Retina (tissue), 1 donor: ENCODE results near the gene KIAA1191.
A peak's percentile ranks its signal among the peaks of the same experiment; 100 is the strongest.

Experiments used
- DNase-seq: peaks from one replicate; pipeline ENCODE4 v3.0.0-alpha.2; 2016

KIAA1191 gene

DNA sequence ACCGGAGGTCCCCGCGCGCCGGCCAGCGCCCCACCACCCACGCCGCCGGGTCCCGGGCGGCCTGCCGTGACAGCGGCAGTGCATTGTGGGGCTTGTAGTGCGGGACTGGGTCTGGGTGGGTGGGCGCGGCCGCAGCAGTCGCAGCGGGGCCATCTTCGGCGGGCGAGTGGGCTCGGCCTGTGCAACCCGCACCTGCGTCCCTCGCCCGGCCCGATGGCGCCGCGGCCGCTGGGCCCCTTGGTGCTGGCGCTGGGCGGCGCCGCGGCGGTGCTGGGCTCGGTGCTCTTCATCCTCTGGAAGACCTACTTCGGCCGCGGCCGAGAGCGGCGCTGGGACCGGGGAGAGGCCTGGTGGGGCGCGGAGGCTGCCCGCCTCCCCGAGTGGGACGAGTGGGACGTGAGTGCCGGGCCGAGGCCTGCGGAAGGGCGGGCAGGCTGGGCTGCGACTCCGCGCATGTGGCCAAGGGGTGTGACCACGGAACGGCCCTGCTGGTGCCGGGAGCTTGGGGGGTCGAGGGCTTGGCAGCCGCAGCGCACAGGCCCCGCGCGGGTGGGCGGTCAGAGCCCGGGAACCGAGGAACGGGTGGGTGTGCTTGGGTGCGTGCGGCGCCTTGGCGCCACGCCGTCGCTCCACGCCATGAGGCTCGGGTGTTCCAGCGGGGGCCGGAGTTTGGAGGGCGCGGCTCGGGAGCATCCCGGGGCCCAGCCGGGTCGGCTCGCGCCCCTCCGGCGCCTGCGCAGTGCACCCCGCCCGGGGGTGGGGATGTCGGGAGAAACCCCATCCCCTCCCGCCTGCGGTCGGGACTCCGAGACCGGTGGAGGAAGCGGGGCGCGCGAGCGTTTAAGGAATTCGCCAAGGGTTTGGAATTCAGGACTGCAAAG, 4.0 kb upstream of the KIAA1191 start, which contains the start of gene ARL10:
ARL10 (plus strand) TSS at position 137 of the 881 bp plus-strand sequence; CDS start at position 214, 77 bp downstream.
- peak; percentile 85 for DNase-seq

DNA sequence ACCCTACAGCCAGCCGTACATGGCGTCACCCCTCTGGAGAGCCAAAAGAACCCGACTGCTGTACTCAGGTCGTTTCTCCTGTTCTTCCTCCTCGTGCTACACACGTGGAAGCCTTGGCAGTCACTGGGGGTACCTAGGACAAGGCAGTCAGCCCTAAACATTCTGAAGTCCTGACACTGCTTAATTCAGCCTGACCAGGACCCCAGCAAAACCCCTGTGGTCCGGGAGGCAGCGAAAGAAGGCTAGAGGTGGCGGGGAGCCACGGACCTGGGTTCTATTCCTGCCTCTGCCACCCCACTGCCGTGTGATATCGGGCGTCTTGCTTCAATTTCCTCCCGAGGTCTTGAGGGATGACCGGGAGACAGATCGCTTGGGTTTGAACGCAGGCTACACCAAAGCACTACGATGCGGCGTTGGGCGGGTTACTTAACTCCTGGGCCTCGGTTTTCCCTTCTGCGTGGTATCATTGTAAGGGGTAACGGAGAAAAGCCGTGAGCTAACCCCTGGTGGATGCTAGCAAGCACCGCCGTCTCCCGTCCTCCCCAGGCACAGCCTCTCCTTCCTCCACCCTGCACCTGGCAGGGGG, 3.3 kb upstream of the KIAA1191 start:
- no peak for DNase-seq

GRCh38 chr5:176362233-176362490, 598 bp upstream of the KIAA1191 start:
- DNase-seq = no peak

GRCh38 chr5:176360894-176361436, 599 bp downstream of the KIAA1191 start:
- DNase-seq = no peak

GRCh38 chr5:176359658-176360057, 1.9 kb downstream of the KIAA1191 start:
- no peak for DNase-seq

DNA sequence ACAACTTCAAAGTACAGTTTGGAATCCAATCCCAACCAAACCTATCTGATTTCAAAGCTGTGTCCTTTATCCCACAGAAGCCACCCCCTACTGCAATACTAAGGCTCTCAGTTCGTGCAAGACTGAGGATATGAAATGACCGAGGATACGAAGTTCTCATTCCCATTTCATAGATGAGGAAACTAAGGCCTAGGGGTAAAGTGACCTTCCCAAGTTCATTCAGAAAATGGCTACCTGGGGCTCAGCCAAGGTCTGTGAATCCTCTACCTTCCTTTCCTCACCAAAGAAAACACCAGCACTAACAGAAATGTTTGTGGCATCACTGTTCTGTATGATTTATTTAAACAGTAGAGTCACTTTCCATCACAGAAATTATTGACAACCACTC, 5.4 kb downstream of the KIAA1191 start:
- no peak for DNase-seq

DNA sequence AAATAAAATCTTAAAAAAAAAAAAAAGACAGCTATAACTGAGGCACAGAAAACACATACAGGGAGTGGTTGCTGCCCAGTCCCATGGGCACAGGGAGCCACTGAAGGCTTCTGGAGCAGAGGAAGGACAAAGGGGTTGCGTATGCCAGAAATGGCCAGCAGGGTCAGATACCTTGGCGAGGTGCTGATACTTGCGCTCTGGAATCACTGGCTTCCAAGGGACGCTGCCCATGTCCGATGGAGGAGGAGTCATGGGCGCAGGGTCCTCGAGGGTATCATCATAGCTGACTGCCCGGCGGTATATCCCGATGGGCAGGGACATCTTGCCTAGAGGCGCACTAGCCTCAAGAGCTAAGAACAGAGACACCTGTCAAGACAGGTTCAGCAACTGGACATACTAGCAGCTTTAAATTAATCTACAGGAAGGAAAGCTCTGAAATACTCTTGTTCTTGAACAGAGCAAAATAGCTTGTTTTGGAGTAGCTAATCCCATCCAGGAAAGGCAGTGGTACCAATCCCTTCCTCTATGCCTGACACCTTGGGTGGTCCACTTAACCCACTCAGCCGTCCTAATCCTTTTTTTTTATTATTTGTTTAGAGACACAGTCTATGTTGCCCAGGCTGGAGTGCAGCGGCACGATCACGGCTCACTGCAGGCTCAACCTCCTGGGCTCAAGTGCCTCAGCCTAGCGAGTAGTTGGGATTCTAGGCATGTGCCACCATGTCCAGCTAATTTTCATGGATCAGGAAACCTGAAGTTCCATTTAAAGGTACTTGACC, 6.0 kb downstream of the KIAA1191 start:
- DNase-seq = no peak

DNA sequence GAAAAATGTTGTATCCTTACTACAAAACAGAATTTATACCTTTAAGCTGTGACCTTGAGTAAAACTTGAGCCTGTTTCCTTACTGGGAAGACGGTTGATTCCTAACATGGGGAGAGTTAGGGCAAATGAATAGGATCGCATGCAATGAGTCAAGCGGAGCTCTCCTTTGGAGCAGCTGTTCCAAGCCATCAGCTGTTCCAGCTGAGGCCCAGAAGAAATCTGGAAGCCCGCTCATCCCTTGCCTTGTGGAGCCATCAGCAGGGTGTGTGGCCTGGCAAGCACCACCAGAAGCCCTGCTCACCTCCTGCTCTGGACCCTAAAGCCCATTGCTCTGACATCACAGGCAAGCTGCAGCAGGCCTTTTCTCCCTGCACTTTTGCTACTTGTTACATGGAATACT, 8.0 kb downstream of the KIAA1191 start:
- DNase-seq = no peak

DNA sequence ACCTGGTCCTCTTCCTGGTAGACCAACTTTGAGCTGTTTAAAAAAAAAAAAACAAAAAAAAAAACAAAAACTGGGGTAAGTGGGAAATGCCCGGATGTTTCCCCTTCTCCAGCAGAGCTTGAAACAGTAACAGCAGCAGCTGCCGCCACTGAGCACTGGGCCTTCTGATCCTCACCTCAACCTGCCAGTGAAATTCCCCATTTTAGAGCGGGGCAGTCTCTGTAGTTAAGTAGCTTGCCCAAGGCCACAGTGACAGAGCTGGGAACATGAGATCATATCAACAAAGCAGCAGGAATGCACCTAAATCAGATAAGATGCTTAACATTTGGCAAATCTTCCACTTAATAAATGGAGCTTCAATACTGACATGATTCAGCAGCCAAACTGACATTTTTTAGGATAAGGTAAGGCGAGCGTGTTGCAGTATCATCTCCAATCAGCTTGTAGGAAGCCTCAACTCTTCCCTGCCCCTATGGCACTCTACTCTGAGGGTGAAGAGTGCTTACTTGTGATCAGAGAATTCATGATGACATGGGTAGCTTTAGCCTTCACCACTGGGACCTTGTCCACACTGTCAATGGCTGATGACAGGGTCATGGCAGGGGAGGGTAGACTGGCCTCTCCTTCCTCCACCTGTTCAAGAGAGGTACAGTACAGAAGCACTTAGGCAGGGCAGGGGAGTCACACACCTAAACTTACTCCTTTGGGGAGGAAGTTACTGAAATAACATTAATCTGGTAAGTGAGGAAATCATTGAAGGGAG, 9.3 kb downstream of the KIAA1191 start:
- no peak for DNase-seq

DNA sequence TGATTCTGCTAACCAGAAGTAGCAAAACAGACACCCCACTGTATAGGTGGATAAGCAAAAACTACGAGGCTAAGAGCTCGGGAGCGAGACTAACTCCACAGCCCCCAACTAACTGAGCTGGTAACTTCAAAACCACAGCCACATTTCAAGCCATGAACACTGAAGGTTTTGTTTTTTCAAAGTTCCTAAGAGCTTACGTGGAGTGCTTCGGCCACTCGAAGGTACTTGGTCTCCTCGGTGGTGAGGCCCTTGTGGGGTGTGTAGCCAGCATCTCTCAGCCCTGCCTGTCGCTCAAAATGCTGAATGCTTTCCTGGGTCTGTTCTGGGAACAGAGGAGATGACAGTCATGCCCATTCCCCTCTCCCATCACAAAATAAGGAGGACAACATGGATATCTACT, 11.1 kb downstream of the KIAA1191 start:
- no peak for DNase-seq

GRCh38 chr5:176342766-176343458, 18.7 kb downstream of the KIAA1191 start:
- no peak for DNase-seq

- DNase-seq = no peak
Measured at GRCh38 chr5:176342158-176342483, 19.4 kb downstream of the KIAA1191 start.

GRCh38 chr5:176341325-176342157, 20.0 kb downstream of the KIAA1191 start:
- no peak for DNase-seq

DNA sequence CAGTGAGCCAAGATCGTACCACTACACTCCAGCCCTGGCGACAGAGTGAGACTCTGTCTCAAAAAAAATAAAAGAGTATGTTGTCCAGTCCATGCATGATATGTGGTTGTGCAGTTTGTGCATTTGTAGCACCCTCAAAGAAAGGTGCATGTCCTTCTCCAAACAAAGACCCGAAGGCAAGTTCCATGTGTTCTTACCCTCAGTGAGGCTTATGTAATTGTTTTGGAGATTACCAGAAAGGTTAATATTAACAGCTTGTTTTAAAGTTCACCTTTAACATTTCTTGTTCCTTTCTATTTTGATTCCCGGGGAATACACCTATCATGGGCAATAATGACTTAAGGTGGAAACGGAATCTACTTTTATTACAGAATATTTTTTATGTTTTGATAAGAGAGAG, 22.3 kb downstream of the KIAA1191 start:
- DNase-seq = no peak

- no peak for DNase-seq
Measured at GRCh38 chr5:176337913-176338312, 23.7 kb downstream of the KIAA1191 start.

DNA sequence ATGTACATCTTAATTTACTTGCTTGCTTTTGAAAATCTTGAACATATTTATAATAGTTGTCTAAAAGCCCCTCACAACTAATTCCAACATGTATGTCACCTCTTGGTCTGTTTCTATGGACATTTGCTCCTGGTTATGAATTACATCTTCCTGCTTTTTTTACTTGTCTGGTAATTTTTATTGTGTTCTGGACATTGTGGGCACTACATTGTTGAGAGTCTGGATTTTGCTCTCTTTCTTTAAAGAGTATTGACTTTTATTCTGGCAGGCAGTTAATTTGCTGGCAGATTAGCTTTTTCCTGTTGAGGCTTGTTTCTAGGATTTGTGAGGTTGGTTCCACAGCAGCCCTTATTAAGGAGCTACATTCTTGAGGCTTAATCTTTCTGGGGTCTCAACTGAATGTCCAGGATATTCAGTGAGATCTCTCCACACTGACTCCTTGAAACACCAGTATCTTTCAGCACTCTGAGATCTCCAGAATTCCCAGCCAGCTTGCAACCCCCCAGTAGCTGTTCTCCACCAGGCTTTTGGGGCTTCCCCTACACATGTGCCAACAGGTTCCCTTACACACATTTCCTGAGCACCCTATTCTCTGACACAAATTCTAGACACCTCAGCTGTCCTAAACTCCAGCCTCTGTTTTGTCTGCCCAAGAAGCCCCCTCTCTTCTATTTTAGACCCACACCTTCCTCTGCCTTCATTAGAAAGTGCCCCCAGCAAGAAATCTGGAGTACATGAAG, 27.4 kb downstream of the KIAA1191 start:
- DNase-seq = no peak

DNA sequence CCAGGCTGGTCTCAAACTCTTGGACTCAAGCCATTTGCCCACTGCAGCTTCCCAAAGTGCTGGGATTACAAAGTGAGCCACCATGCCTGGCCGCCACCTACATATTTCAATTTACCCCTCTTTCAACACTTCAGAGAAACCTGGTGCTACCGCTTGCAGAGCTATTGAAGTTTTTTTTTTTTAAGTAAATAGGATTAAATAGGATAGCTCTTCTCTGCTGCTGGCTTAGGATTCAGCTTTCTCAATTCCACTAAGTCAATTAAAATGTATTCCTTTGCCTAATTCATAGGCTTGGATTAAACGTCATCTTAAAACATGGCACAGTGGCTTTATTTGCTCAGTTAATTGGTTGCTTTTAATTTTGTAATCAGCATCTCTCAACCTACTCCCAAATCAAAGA, 41.0 kb downstream of the KIAA1191 start:
- no peak for DNase-seq

DNA sequence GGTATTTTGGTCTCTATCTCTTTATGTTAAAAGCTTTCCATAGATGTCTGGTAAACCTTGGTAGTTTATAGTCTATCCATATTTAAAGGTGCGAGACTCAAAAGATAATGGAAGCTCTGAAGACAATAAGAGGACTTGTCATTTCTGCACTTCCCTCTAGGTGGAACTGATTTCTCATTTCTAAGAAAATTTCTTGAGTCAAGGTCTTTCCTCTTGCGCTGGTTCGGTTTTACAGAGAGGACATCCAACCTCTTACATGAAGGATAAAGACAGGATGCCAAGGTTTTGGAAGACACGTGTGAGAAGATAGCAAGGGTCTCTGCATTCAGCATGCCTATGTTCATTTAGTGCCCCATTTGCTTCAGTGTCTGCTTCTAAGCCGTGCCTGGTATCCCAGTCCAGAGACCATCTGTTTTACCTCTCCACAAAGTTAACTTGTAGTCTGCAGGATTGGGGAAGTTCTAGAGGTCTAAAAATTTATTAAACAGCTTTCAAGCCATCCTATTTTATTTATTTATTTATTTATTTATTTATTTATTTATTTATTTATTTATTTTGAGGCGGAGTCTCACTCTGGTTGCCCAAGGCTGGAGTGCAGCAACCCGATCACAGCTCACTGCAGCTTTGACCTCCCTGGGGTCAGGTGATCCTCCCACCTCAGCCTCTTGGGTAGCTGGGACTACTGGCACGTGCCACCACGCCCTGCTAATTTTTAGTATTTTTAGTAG, 41.6 kb downstream of the KIAA1191 start:
- no peak for DNase-seq

GRCh38 chr5:176317534-176318374, 43.8 kb downstream of the KIAA1191 start:
- no peak for DNase-seq
